ENCODE results near the gene ALS2CL.

DNA sequence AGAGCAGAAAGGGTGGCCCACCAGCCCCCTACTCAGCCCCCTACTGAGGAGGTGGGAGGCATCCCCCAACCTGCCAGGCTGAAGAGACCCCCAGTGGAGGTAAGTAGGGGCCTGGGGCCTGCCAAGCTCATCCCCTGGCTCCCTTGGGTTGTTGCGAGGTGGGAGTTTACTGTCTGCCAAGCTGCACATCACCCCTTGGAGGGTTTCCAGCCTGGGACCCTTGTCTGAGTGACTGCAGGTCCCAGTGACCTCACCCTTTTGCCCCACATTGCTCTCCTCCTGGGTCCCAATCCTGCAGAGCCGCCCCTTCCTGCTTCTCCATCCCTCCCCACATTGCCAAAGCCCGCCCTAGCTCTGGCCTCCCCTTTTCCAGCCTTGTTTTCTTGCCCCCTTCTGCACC is 1.0 kb upstream of the ALS2CL start:
- TF ChIP-seq, protein P1, sequence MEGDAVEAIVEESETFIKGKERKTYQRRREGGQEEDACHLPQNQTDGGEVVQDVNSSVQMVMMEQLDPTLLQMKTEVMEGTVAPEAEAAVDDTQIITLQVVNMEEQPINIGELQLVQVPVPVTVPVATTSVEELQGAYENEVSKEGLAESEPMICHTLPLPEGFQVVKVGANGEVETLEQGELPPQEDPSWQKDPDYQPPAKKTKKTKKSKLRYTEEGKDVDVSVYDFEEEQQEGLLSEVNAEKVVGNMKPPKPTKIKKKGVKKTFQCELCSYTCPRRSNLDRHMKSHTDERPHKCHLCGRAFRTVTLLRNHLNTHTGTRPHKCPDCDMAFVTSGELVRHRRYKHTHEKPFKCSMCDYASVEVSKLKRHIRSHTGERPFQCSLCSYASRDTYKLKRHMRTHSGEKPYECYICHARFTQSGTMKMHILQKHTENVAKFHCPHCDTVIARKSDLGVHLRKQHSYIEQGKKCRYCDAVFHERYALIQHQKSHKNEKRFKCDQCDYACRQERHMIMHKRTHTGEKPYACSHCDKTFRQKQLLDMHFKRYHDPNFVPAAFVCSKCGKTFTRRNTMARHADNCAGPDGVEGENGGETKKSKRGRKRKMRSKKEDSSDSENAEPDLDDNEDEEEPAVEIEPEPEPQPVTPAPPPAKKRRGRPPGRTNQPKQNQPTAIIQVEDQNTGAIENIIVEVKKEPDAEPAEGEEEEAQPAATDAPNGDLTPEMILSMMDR (IDR thresholded peaks at IDR 0.05), result no peak
- no peak for TF ChIP-seq POLR2A (IDR thresholded peaks at IDR 0.05)
